Lower leg skin (tissue), 4 donors: ENCODE data around the gene ADD2. TPM values are rescaled to one million over a fixed set of nuclear protein-coding genes. Genes with fewer than 3 reads are reported as not detected.

Experiments
- DNase-seq, 2 donors: peaks; one replicate each; pipeline ENCODE4 v3.0.0-alpha.2; 2019; ENCODE audit warnings: low spot score in 2 of 2
- H3K4me3 ChIP-seq: fragments of 200-600 bp; sonication (generic); 2 replicates; pipeline ENCODE4 v1.5.1; 2017; ENCODE audit warnings: mild to moderate bottlenecking, low read depth; ENCODE audit not compliant: poor library complexity, severe bottlenecking
- CTCF ChIP-seq, 3 donors: fragments of 450-650 bp; IDR thresholded peaks; one replicate each; pipeline ENCODE4 v1.5.1; 2016; ENCODE audit warnings: antibody characterized with exemption in 3 of 3, mild to moderate bottlenecking in 3 of 3, moderate library complexity in 2 of 3
- POLR2A ChIP-seq, 2 donors: fragments of 450-650 bp; IDR thresholded peaks; one replicate each; pipeline ENCODE4 v1.6.1; 2016 to 2017; ENCODE audit warnings: antibody characterized with exemption in 2 of 2, mild to moderate bottlenecking in 1 of 2, moderate library complexity in 1 of 2
- WGBS, 2 donors: methylation state at CpG; one replicate each; pipeline ENCODE4 v1.1.5; 2018; 5-methylcytosine and 5-hydroxymethylcytosine counted together
- intact Hi-C: fragments of 100-400 bp; cut with DNase I; formaldehyde crosslinking; loops from one replicate; pipeline ENCODE4 v1.15.0; 2023; ENCODE audit warnings: low total_unique reads
- total RNA-seq, 4 donors: library from RNA; depleted of rRNA; stranded (reverse); fragments of >200 nt; gene quantifications; one replicate each; pipeline ENCODE4 v1.1.0, GENCODE V29; 2016

ADD2 gene
- total RNA-seq, 4 donors from 2014 or later = 0.17 to 1.2 (median 0.54) TPM

GRCh38 chr2:70712916-70713315 lies 55.1 kb downstream of the ADD2 start:
- intact Hi-C loops = no loop called here
- H3K4me3 ChIP-seq = no peak overlapping the region
- 94 to 99% methylated on average over 5 of the region's 5 CpGs for WGBS, 2 donors
- TF ChIP-seq CTCF (IDR thresholded peaks at IDR 0.05) = no peak
- no peak for TF ChIP-seq POLR2A (IDR thresholded peaks at IDR 0.05)
- DNase-seq = peak in 1 of 2 donors; percentile 45

- no peak for TF ChIP-seq CTCF (IDR thresholded peaks at IDR 0.05)
- no peak for TF ChIP-seq POLR2A (IDR thresholded peaks at IDR 0.05)
- DNase-seq = peak in 1 of 2 donors; percentile 39
- H3K4me3 ChIP-seq = no peak overlapping the region
- 93 to 96% methylated on average over 1 of the region's 1 CpG for WGBS, 2 donors
- intact Hi-C loops = no loop called here
Observed at GRCh38 chr2:70711191-70711590, 56.8 kb downstream of the ADD2 start.

- no peak overlapping the region for H3K4me3 ChIP-seq
- TF ChIP-seq POLR2A (IDR thresholded peaks at IDR 0.05) = no peak
- 84 to 94% methylated on average over 3 of the region's 3 CpGs for WGBS, 2 donors
- peak in 1 of 2 donors; percentile 12 for DNase-seq
- intact Hi-C loops = no loop called here
Observed at GRCh38 chr2:70710038-70710690, 57.8 kb downstream of the ADD2 start.

- DNase-seq = no peak
- intact Hi-C loops = no loop called here
- no peak for TF ChIP-seq CTCF (IDR thresholded peaks at IDR 0.05)
- TF ChIP-seq POLR2A (IDR thresholded peaks at IDR 0.05) = no peak
- no peak overlapping the region for H3K4me3 ChIP-seq
- 79 to 80% methylated on average over 9 of the region's 9 CpGs for WGBS, 2 donors
Observed at GRCh38 chr2:70709275-70710037, 58.5 kb downstream of the ADD2 start.

- TF ChIP-seq POLR2A (IDR thresholded peaks at IDR 0.05) (no peak), CTCF (IDR thresholded peaks at IDR 0.05) (no peak)
- DNase-seq = no peak
- 65 to 73% methylated on average over 3 of the region's 3 CpGs for WGBS, 2 donors
- intact Hi-C loops = no loop called here
- no peak overlapping the region for H3K4me3 ChIP-seq
Observed at GRCh38 chr2:70708376-70709199, 59.4 kb downstream of the ADD2 start.

GRCh38 chr2:70707706-70708105 lies 60.3 kb downstream of the ADD2 start:
- H3K4me3 ChIP-seq = no peak overlapping the region
- 91 to 100% methylated on average over 1 of the region's 1 CpG for WGBS, 2 donors
- intact Hi-C loops = no loop called here
- DNase-seq = peak in 1 of 2 donors; percentile 69
- TF ChIP-seq CTCF (IDR thresholded peaks at IDR 0.05) = no peak
- TF ChIP-seq POLR2A (IDR thresholded peaks at IDR 0.05) = no peak
